LNCAP (cell line): Measurements from ENCODE around the gene MAGI3.

ENCODE experiments used
- CTCF ChIP-seq: fragments of 450-650 bp; IDR thresholded peaks from 2 replicates; pipeline ENCODE4 v1.5.1; 2017; ENCODE audit warnings: mild to moderate bottlenecking

Gene MAGI3

GRCh38 chr1:113493533-113493932 is 103.2 kb downstream of the MAGI3 start:
- TF ChIP-seq CTCF, result no peak

GRCh38 chr1:113505357-113505756 is 115.0 kb downstream of the MAGI3 start:
- TF ChIP-seq CTCF, result no peak

GRCh38 chr1:113507552-113508214 is 117.4 kb downstream of the MAGI3 start:
- no peak for TF ChIP-seq CTCF

- no peak for TF ChIP-seq CTCF
Measured at GRCh38 chr1:113508364-113509164, 118.2 kb downstream of the MAGI3 start.

GRCh38 chr1:113511269-113511668 is 121.0 kb downstream of the MAGI3 start:
- TF ChIP-seq CTCF, result no peak

GRCh38 chr1:113515498-113515897 is 125.2 kb downstream of the MAGI3 start:
- TF ChIP-seq CTCF, result no peak

GRCh38 chr1:113517346-113517745 is 127.0 kb downstream of the MAGI3 start:
- TF ChIP-seq CTCF, result no peak
